Measurements from ENCODE around the gene TTLL13.

DNA sequence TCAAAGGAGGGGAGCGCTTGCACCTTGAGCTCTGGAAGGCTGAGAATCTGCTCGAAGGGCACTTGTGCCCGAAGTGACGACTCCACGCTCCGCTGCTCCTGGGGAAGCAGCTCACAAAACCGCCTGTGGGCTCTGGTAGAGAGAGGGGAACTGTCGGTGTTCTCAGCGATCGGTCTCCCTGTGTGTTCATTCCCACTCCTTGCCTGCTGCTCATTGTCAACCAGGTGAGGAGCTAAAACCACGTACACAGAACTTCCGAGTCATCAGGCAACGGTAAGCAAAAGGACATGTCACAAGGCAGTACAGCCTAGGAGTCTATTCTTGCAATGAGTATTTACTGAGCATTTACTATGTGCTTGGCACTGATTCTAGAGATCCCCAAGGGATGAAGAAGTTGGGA is 17.2 kb upstream of the TTLL13 start:
- TF ChIP-seq, protein P1, sequence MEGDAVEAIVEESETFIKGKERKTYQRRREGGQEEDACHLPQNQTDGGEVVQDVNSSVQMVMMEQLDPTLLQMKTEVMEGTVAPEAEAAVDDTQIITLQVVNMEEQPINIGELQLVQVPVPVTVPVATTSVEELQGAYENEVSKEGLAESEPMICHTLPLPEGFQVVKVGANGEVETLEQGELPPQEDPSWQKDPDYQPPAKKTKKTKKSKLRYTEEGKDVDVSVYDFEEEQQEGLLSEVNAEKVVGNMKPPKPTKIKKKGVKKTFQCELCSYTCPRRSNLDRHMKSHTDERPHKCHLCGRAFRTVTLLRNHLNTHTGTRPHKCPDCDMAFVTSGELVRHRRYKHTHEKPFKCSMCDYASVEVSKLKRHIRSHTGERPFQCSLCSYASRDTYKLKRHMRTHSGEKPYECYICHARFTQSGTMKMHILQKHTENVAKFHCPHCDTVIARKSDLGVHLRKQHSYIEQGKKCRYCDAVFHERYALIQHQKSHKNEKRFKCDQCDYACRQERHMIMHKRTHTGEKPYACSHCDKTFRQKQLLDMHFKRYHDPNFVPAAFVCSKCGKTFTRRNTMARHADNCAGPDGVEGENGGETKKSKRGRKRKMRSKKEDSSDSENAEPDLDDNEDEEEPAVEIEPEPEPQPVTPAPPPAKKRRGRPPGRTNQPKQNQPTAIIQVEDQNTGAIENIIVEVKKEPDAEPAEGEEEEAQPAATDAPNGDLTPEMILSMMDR (IDR thresholded peaks at IDR 0.05; ENCODE audit: low read depth, low read length): no peak
- TF ChIP-seq EZH2phosphoT487 (IDR thresholded peaks at IDR 0.05; ENCODE audit: low read depth): no peak

All from OCI-LY3 (cell line).